Mucosa of descending colon (tissue), 3 donors: ENCODE measurements around the gene ERC2. TPM values are rescaled to one million over a fixed set of nuclear protein-coding genes. Genes with fewer than 3 reads are reported as not detected.
A peak's percentile ranks its signal among the peaks of the same experiment; 100 is the strongest.

Source experiments
- ATAC-seq: fragments of 200-7000 bp; cut with Tn5 transposase; one replicate; pipeline ENCODE4 v1.9.1; 2020; ENCODE audit warnings: mild to moderate bottlenecking, moderate library complexity
- DNase-seq, 3 donors: peaks; one replicate each; pipeline ENCODE4 v3.0.0-alpha.2; 2020
- H3K36me3 ChIP-seq: fragments of 200-600 bp; one replicate; pipeline ENCODE4 v1.8.0; 2021; ENCODE audit warnings: low read depth, mild to moderate bottlenecking
- H3K4me1 ChIP-seq: fragments of 200-600 bp; one replicate; pipeline ENCODE4 v1.8.0; 2021; ENCODE audit warnings: low read depth, mild to moderate bottlenecking
- H3K4me3 ChIP-seq: fragments of 200-600 bp; one replicate; pipeline ENCODE4 v1.8.0; 2021; ENCODE audit warnings: mild to moderate bottlenecking
- H3K9me3 ChIP-seq: fragments of 200-600 bp; one replicate; pipeline ENCODE4 v1.8.0; 2021; ENCODE audit warnings: mild to moderate bottlenecking
- intact Hi-C, 2 donors: fragments of 100-400 bp; cut with DNase I in 1 of 2; cut with micrococcal nuclease in 1 of 2; formaldehyde crosslinking; loops; one replicate each; pipeline versions ENCODE4 v1.11.0 to v1.11.1; 2022; cut with DNase I, micrococcal nuclease
- total RNA-seq, 3 donors: library from RNA; stranded (reverse); fragmentation: NEBNext Ultra II Directional in 2 of 3; extraction: Animal tissue kit (Norgen Biotek cat#: 25700) in 2 of 3; gene quantifications; one replicate each; pipeline versions ENCODE4 v1.2.1 to v1.2.4, GENCODE V29; 2021 to 2023
- TF ChIP-seq, protein P1 (sequence below): fragments of 200-600 bp; IDR thresholded peaks from one replicate; pipeline ENCODE4 v1.8.0; 2022; ENCODE audit warnings: antibody characterized with exemption, mild to moderate bottlenecking
- donor health status: DM: no; HTN: no; CAD: no; lungs with moderate emphysema.
- donor health status: DM: no; HTN: no; CAD: no.
- donor health status: DM: no; HTN: yes; CAD: no.

ERC2 gene
- total RNA-seq, 3 donors from 2014 or later: 0.06 to 1.8 (median 0.43) TPM

DNA sequence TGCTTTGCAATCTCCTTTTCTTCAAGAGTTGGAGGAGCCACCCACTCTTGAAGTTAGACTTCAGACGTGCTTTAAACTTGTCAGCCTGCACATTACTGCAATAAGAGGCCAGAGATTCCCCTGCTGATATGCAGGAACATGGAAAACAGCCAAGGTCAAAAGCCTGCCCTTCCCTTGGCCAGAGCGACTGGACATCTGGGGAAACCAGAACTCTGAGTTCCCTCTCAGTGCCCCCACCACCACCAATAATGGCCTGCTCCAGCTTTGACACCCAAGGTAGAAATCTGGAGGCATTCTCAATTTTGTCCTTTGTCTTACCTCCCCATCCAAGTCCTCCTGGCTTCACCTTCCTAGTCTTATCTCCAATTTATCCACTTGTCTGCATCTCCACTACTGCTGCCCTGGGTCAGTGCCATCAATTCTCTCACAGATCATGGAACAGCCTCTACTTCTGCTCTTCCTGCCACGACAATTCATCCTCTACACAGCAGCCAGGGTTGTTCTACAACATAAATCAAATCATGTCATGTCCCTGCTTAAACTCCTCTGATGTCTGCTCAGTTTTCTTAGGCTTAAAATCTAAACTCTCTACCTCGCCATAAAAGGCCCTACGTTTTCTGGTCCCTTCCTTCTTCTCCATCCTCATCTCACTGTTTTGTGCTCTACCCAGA is 789.6 kb downstream of the ERC2 start:
- H3K36me3 ChIP-seq: no peaks in the 10 kb centered on the region
- no peak for DNase-seq
- ATAC-seq: no peak
- no peaks in the 10 kb centered on the region for H3K4me1 ChIP-seq
- TF ChIP-seq, protein P1, sequence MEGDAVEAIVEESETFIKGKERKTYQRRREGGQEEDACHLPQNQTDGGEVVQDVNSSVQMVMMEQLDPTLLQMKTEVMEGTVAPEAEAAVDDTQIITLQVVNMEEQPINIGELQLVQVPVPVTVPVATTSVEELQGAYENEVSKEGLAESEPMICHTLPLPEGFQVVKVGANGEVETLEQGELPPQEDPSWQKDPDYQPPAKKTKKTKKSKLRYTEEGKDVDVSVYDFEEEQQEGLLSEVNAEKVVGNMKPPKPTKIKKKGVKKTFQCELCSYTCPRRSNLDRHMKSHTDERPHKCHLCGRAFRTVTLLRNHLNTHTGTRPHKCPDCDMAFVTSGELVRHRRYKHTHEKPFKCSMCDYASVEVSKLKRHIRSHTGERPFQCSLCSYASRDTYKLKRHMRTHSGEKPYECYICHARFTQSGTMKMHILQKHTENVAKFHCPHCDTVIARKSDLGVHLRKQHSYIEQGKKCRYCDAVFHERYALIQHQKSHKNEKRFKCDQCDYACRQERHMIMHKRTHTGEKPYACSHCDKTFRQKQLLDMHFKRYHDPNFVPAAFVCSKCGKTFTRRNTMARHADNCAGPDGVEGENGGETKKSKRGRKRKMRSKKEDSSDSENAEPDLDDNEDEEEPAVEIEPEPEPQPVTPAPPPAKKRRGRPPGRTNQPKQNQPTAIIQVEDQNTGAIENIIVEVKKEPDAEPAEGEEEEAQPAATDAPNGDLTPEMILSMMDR: no peak
- H3K4me3 ChIP-seq: no peak overlapping the region
- intact Hi-C loops: no loop called here
- H3K9me3 ChIP-seq: no peaks in the 10 kb centered on the region

DNA sequence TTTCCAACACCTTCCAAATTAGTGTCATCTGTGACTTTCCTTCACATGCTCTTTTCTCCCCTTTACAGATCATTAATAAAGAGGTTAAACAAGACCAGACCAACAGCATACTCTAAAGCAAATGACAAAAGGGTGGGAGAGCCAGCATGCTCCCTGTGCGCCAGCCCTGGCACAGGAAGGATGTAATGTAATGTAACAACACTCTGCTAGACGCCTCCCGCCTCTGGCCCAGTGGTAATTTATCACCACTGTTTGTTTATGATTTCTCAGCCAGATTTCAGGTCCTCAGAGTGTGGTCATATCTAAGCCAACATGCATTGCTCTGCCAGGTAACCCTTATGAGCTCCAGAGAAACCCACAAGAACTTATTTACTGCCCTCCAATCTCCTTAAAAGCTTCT is 791.6 kb downstream of the ERC2 start:
- Histone ChIP-seq H3K36me3 (no peaks in the 10 kb centered on the region), H3K9me3 (no peaks in the 10 kb centered on the region), H3K4me3 (no peak overlapping the region), H3K4me1 (no peaks in the 10 kb centered on the region)
- TF ChIP-seq, protein P1: no peak
- DNase-seq: no peak
- intact Hi-C loops: no loop called here
- ATAC-seq: no peak

DNA sequence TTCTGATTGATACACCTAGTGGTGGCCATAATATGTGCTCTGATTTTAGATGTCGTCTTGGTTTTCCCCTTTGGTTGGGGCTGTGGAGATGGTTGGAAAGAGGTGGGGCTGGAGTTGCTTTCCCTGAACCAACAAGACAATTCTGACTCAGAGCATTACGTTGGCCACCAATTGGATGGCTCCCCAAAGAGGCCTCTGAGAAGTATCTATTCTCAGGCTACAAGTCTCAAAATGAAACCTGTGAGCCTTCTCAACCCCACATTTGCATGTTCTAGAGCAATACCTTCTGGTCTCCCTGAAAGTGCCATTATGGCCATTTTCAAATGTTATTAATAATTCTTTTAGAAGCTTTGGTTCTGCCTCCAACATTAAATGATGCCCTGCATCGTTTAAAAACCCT is 792.8 kb downstream of the ERC2 start:
- intact Hi-C loops: no loop called here

DNA sequence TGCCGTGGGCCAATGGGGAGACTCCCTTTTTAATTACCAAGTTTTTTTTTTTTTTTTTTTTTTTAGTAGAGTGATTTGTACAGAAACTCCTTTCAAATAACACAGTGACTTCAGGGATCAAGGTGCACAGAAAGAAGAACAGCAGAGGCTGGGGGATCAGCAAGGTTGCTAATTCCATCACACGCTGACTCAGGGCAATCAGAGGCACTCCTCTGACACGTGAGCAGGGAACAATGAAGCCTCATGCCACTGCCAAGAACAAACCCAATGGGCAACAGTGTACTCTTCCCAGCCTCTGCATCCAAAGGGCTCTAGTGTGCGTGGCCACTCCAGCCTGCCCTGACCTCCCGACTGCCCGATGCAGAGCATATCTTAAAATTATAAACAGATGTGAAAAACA is 794.5 kb downstream of the ERC2 start:
- Histone ChIP-seq H3K36me3 (no peaks in the 10 kb centered on the region), H3K4me3 (no peak overlapping the region), H3K4me1 (no peaks in the 10 kb centered on the region), H3K9me3 (no peaks in the 10 kb centered on the region)
- DNase-seq (peak in 1 of 3 donors; percentile 12), ATAC-seq (peak; percentile 93)
- intact Hi-C loops: no loop called here
- TF ChIP-seq, protein P1: no peak

More for the DNA sequence above, 792.8 kb downstream of the ERC2 start:
- DNase-seq: no peak
- no peaks in the 10 kb centered on the region for H3K36me3 ChIP-seq
- H3K9me3 ChIP-seq: no peaks in the 10 kb centered on the region
- TF ChIP-seq, protein P1: no peak
- H3K4me3 ChIP-seq: no peak overlapping the region
- H3K4me1 ChIP-seq: no peaks in the 10 kb centered on the region
- no peak for ATAC-seq

DNA sequence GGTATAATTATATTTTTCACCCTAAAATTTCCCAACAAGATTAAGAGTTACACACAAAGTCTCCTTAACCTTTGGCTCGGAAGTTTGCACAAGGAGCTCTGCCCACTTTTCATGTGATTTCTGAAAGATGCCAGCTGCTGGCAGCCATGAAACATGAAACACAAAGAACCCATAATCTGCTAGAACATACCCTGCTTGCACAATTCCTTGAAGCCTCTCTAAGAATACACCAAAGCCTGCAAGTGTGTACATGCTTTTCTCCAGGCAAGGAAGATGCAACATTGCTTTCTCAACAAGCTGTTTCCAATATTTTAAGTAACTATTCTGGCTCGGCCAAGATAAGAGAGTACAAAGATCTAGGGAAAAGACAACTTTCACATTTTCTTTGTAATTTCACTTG is 799.1 kb downstream of the ERC2 start:
- DNase-seq: no peak
- H3K36me3 ChIP-seq: no peaks in the 10 kb centered on the region
- intact Hi-C loops: no loop called here
- H3K4me3 ChIP-seq: no peak overlapping the region
- no peaks in the 10 kb centered on the region for H3K9me3 ChIP-seq
- no peaks in the 10 kb centered on the region for H3K4me1 ChIP-seq
- ATAC-seq: no peak
- TF ChIP-seq, protein P1: no peak

DNA sequence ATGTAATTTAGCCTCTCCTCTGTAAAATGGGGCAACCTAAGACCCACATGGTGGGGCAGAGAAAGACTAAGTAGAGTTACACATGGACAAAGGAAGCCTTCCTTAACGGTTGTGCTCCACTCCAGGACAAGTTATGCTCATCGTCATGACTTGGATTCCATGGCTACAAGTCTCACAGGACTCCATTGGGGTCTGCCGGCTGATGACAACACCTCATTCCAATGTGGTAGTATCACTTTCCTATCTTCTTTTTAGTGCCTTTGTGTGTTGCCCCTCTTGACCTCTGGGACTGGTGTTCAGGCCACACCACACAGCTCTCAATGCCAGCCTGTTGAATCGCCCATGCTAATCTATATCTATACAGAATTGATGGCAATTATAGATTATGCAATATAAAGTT is 799.9 kb downstream of the ERC2 start:
- intact Hi-C loops: no loop called here
- no peak overlapping the region for H3K4me3 ChIP-seq
- no peak for DNase-seq
- H3K9me3 ChIP-seq: no peaks in the 10 kb centered on the region
- ATAC-seq: no peak
- TF ChIP-seq, protein P1: no peak
- no peaks in the 10 kb centered on the region for H3K36me3 ChIP-seq
- H3K4me1 ChIP-seq: no peaks in the 10 kb centered on the region
